Mammary epithelial cell (primary cell): ENCODE data around the gene SLC22A6.

Experiments used
- CTCF ChIP-seq, 2 donors: IDR thresholded peaks in 1 of 2; conservative IDR thresholded peaks in 1 of 2; 2 replicates each; pipeline ENCODE4 v1.5.1; 2011 to 2012; ENCODE audit warnings: inconsistent platforms in 2 of 2, low read length in 2 of 2, mild to moderate bottlenecking in 2 of 2, control low read depth in 1 of 2, low read depth in 1 of 2; ENCODE audit not compliant: insufficient read depth in 1 of 2; ENCODE audit errors: extremely low read depth in 1 of 2
- EZH2 ChIP-seq: IDR thresholded peaks from 2 replicates; pipeline ENCODE4 v1.6.1; 2012; ENCODE audit warnings: low read length, inconsistent platforms, borderline replicate concordance

- TF ChIP-seq EZH2 (no peak), CTCF (conservative IDR thresholded peaks at IDR 0.05 in 1 of 2, IDR thresholded peaks at IDR 0.05 in 1 of 2; ENCODE audit: extremely low read depth in 1 of 2, insufficient read depth in 1 of 2, low read depth in 1 of 2, low read length in 2 of 2) (no peak)
Observed at GRCh38 chr11:63010934-63011439, 26.2 kb upstream of the SLC22A6 start.
